ENCODE results near the gene SUSD3.

DNA sequence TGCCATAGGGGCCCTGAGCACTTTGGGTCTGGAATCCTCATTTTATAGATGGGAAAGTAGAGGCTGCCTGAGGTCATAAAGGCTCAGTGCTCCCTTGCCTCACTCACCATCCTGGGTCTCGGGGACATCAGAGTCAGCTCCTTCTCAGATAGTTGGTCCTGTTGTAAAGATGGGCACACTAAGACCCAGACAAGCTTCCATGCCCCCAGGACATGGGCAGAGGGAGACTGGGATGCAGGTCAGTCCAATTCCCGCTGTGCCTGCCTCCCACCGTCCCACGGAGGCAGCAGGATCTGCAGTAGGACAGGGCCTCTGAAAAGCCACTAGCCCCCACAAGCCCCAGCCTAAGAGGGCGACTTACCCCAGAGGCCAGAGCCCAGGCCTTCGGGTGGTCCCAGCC is 19.0 kb upstream of the SUSD3 start:
- TF ChIP-seq CTCF (IDR thresholded peaks at IDR 0.05; ENCODE audit: control extremely low read depth in 1 of 3, insufficient read depth in 1 of 3, low read depth in 1 of 3, low read length in 3 of 3) (no peak), JUN (IDR thresholded peaks at IDR 0.05; ENCODE audit: low read depth, low read length) (no peak), POLR2A (IDR thresholded peaks at IDR 0.05; ENCODE audit: control extremely low read depth in 1 of 2, low read depth in 2 of 2, low read length in 2 of 2) (no peak), CHD2 (IDR thresholded peaks at IDR 0.05; ENCODE audit: low read length) (no peak), BRCA1 (IDR thresholded peaks at IDR 0.05; ENCODE audit: low read depth, low read length) (no peak)

Data from H1 (cell line).